WTC11 (cell line): Measurements from ENCODE around the gene SPRY2. TPM values are rescaled to one million over a fixed set of nuclear protein-coding genes. Genes with fewer than 3 reads are reported as not detected.
A peak's percentile ranks its signal among the peaks of the same experiment; 100 is the strongest.

Source experiments
- ATAC-seq: fragments of 200-7000 bp; cut with Tn5 transposase; 2 replicates; pipeline ENCODE4 v1.10.0; 2021; ENCODE audit warnings: mild to moderate bottlenecking, moderate library complexity
- Bru-seq: library from RNA; stranded (reverse); fragments of 400-500 nt; gene quantifications from one replicate; lab custom pipeline; 2021; lab: Mats Ljungman, UMichigan
- CTCF ChIA-PET: fragments of 300-600 bp; sonication (Branson Sonifier 250); formaldehyde crosslinking; loops from one replicate; lab custom pipeline; 2021; ENCODE audit warnings: antibody characterized with exemption; lab: Charles Lee
- POLR2A ChIA-PET: fragments of 350-600 bp; sonication (Branson Sonifier 250); formaldehyde crosslinking; loops from one replicate; lab custom pipeline; 2021; ENCODE audit warnings: antibody characterized with exemption; lab: Charles Lee
- DNase-seq: peaks from one replicate; pipeline ENCODE4 v3.0.0; 2021; ENCODE audit warnings: low spot score
- H3K27ac Mint-ChIP-seq: 2 replicates; pipeline ENCODE4 v1.8.0; 2021; ENCODE audit warnings: mixed read lengths
- H3K27me3 Mint-ChIP-seq: 2 replicates; pipeline ENCODE4 v1.8.0; 2021; ENCODE audit warnings: low read depth, mild to moderate bottlenecking, moderate library complexity, mixed read lengths
- H3K36me3 Mint-ChIP-seq: 2 replicates; pipeline ENCODE4 v1.8.0; 2021; ENCODE audit warnings: mixed read lengths
- H3K4me1 Mint-ChIP-seq: 2 replicates; pipeline ENCODE4 v1.8.0; 2022; ENCODE audit warnings: mixed read lengths
- H3K4me3 Mint-ChIP-seq: 2 replicates; pipeline ENCODE4 v1.8.0; 2021; ENCODE audit warnings: mild to moderate bottlenecking, moderate library complexity, mixed read lengths
- H3K9me3 Mint-ChIP-seq: 2 replicates; pipeline ENCODE4 v1.8.0; 2021; ENCODE audit warnings: mixed read lengths
- AFF4 ChIP-seq: sonication (generic); formaldehyde crosslinking; IDR thresholded peaks from 2 replicates; pipeline ENCODE4 v1.8.1; 2023; ENCODE audit warnings: mild to moderate bottlenecking, missing genetic modification reagents, borderline replicate concordance
- ARID4B ChIP-seq: sonication (generic); formaldehyde crosslinking; IDR thresholded peaks from 2 replicates; pipeline ENCODE4 v1.8.0; 2023; ENCODE audit warnings: missing genetic modification reagents, mild to moderate bottlenecking, borderline replicate concordance
- CREM ChIP-seq: sonication (generic); formaldehyde crosslinking; IDR thresholded peaks from 2 replicates; pipeline ENCODE4 v1.8.1; 2022; ENCODE audit warnings: mild to moderate bottlenecking, missing genetic modification reagents, moderate library complexity
- E2F4 ChIP-seq: sonication (generic); formaldehyde crosslinking; IDR thresholded peaks from 2 replicates; pipeline ENCODE4 v1.8.1; 2022; ENCODE audit warnings: low read depth, mild to moderate bottlenecking, moderate library complexity, missing genetic modification reagents, borderline replicate concordance
- ELF4 ChIP-seq: sonication (generic); formaldehyde crosslinking; IDR thresholded peaks from 2 replicates; pipeline ENCODE4 v1.8.1; 2022; ENCODE audit warnings: low read depth, mild to moderate bottlenecking, moderate library complexity, missing genetic modification reagents
- ESRRA ChIP-seq: sonication (generic); formaldehyde crosslinking; IDR thresholded peaks from 2 replicates; pipeline ENCODE4 v1.8.1; 2022; ENCODE audit warnings: mild to moderate bottlenecking, missing genetic modification reagents, borderline replicate concordance
- FOXP4 ChIP-seq: sonication (generic); formaldehyde crosslinking; IDR thresholded peaks from 2 replicates; pipeline ENCODE4 v1.8.0; 2022; ENCODE audit warnings: mild to moderate bottlenecking, missing genetic modification reagents
- MXD4 ChIP-seq: fragments of 250-450 bp; sonication (Bioruptor Pico); IDR thresholded peaks from 2 replicates; pipeline ENCODE4 v1.8.0; 2021; ENCODE audit warnings: mild to moderate bottlenecking, moderate library complexity, borderline replicate concordance
- NFE2L1 ChIP-seq: sonication (generic); formaldehyde crosslinking; IDR thresholded peaks from 2 replicates; pipeline ENCODE4 v1.8.1; 2023; ENCODE audit warnings: missing genetic modification reagents
- RORB ChIP-seq: fragments of 250-450 bp; sonication (Bioruptor Pico); IDR thresholded peaks from 2 replicates; pipeline ENCODE4 v1.9.0; 2021; ENCODE audit warnings: mild to moderate bottlenecking
- SMAD3 ChIP-seq: sonication (generic); formaldehyde crosslinking; IDR thresholded peaks from 2 replicates; pipeline ENCODE4 v1.8.0; 2022; ENCODE audit warnings: missing genetic modification reagents, mild to moderate bottlenecking, borderline replicate concordance
- TCF7 ChIP-seq: sonication (generic); formaldehyde crosslinking; IDR thresholded peaks from 2 replicates; pipeline ENCODE4 v1.8.0; 2022; ENCODE audit warnings: mild to moderate bottlenecking, low read depth, missing genetic modification reagents, moderate library complexity
- USF2 ChIP-seq: sonication (generic); formaldehyde crosslinking; IDR thresholded peaks from 2 replicates; pipeline ENCODE4 v1.8.1; 2023; ENCODE audit warnings: mild to moderate bottlenecking, missing genetic modification reagents, moderate library complexity
- ZNF219 ChIP-seq: sonication (generic); formaldehyde crosslinking; IDR thresholded peaks from 2 replicates; pipeline ENCODE4 v1.8.0; 2023; ENCODE audit warnings: missing genetic modification reagents, mild to moderate bottlenecking, borderline replicate concordance
- ZNF317 ChIP-seq: sonication (generic); formaldehyde crosslinking; IDR thresholded peaks from 2 replicates; pipeline ENCODE4 v1.8.1; 2023; ENCODE audit warnings: low read depth, mild to moderate bottlenecking, moderate library complexity, missing genetic modification reagents, borderline replicate concordance
- ZNF532 ChIP-seq: fragments of 250-450 bp; sonication (Bioruptor Pico); IDR thresholded peaks from 2 replicates; pipeline ENCODE4 v1.9.0; 2021; ENCODE audit warnings: mild to moderate bottlenecking, borderline replicate concordance
- long read RNA-seq, 3 experiments: library from RNA in 1 of 3; library from capped mRNA in 1 of 3; library from polyadenylated mRNA in 1 of 3; unstranded in 2 of 3; stranded (forward) in 1 of 3; transcript quantifications; one replicate each; pipeline ENCODE4 v2.0.0, GENCODE V29; 2021
- total RNA-seq: library from RNA; stranded (reverse); gene quantifications from 3 replicates; pipeline ENCODE4 v1.2.3, GENCODE V29; 2021

The SPRY2 gene
- total RNA-seq = 44.3 to 63.2 TPM (median 47.4 TPM) in 3 replicates
- Bru-seq, nascent RNA = percentile 98 among the genes with signal in this experiment
- long read RNA-seq, experiment 1, transcript SPRY2-202 (2 exons, 2,111 nt) = major isoform, 122 of 154 reads
- long read RNA-seq, experiment 1, partial matches to known transcripts = 0 of 154 reads
- long read RNA-seq, experiment 1, other reads (novel, unspliced or antisense) = 30 of 154 reads
- long read RNA-seq, experiment 2, transcript SPRY2-202 (2 exons, 2,111 nt) = major isoform, 44 of 62 reads
- long read RNA-seq, experiment 2, partial matches to known transcripts = 0 of 62 reads
- long read RNA-seq, experiment 2, other reads (novel, unspliced or antisense) = 18 of 62 reads
- long read RNA-seq, experiment 3, transcript SPRY2-202 (2 exons, 2,111 nt) = major isoform, 7 of 11 reads
- long read RNA-seq, experiment 3, partial matches to known transcripts = 3 of 11 reads
- long read RNA-seq, experiment 3, other reads (novel, unspliced or antisense) = 1 of 11 reads

- CTCF ChIA-PET = interaction anchor here (0.5 to 1.9 kb wide), 12 partner anchors 15 to 682 kb away, joined by 3 to 14 read pairs (median 4); no protein-coding TSS in a partner anchor
- TF ChIP-seq E2F4 (no peak), CREM (no peak; the same call in 1 of the 2 replicates), ZNF219 (no peak; the same call in 1 of the 2 replicates), SMAD3 (CRISPR knock-in tag) (no peak; the same call in 1 of the 2 replicates), ELF4 (no peak), USF2 (CRISPR knock-in tag) (0 out of 2 replicates have a peak, but pooled peaks have one; percentile 36), FOXP4 (peak; percentile 91), TCF7 (CRISPR knock-in tag) (no peak), MXD4 (CRISPR knock-in tag) (no peak), ZNF532 (CRISPR knock-in tag) (0 out of 2 replicates have a peak, but pooled peaks have one; percentile 34), RORB (CRISPR knock-in tag) (no peak), ARID4B (CRISPR knock-in tag) (no peak), ESRRA (CRISPR knock-in tag) (no peak), AFF4 (peak; percentile 84; the same call in 1 of the 2 replicates), NFE2L1 (CRISPR knock-in tag) (no peak), ZNF317 (CRISPR knock-in tag) (no peak)
These were observed at the start of gene SPRY2 for GRCh38 chr13:80341101-80341755. SPRY2 (minus strand) TSS chr13:80341126; CDS start chr13:80337705, 3,421 bp downstream.

More at GRCh38 chr13:80341101-80341755, at the start of gene SPRY2:
- peak; percentile 87 for DNase-seq
- Mint-ChIP-seq H3K27me3 (peaks cover 7% of the 10 kb centered on the region), H3K36me3 (peaks cover 24% of the 10 kb centered on the region), H3K4me1 (peaks cover 55% of the 10 kb centered on the region), H3K27ac (peak within 1 kb of the TSS; percentile 99), H3K9me3 (no peaks in the 10 kb centered on the region), H3K4me3 (peak within 1 kb of the TSS; percentile 75)
- peak; percentile 81 for ATAC-seq
- POLR2A ChIA-PET = interaction anchor here (0.6 to 3.4 kb wide), 13 partner anchors 12 to 707 kb away, joined by 3 to 30 read pairs (median 5); no protein-coding TSS in a partner anchor
